K562 (cell line): ENCODE data around the gene ARID3A. TPM values are rescaled to one million over a fixed set of nuclear protein-coding genes. Genes with fewer than 3 reads are reported as not detected.

ENCODE experiments used
- ARID2 ChIP-seq: fragments of 450-650 bp; IDR thresholded peaks from 2 replicates; pipeline ENCODE4 v1.6.1; 2017; ENCODE audit warnings: antibody characterized with exemption, mild to moderate bottlenecking
- ARNT ChIP-seq, 2 experiments: fragments of 450-650 bp; IDR thresholded peaks; 2 replicates each; pipeline ENCODE4 v1.6.1; 2016; ENCODE audit warnings: mild to moderate bottlenecking in 1 of 2
- CBX2 ChIP-seq: fragments of 200-600 bp; sonication (generic); IDR thresholded peaks from one replicate; pipeline ENCODE4 v1.6.1; 2012; ENCODE audit warnings: mild to moderate bottlenecking, low read length, inconsistent platforms; ENCODE audit not compliant: insufficient read depth, poor library complexity, severe bottlenecking
- DACH1 ChIP-seq: fragments of 450-650 bp; IDR thresholded peaks from 2 replicates; pipeline ENCODE4 v1.6.1; 2018; ENCODE audit not compliant: partially characterized antibody
- DNMT1 ChIP-seq: fragments of 450-650 bp; IDR thresholded peaks from 2 replicates; pipeline ENCODE4 v1.6.1; 2016; ENCODE audit warnings: antibody characterized with exemption, mild to moderate bottlenecking
- ETV1 ChIP-seq: fragments of 450-650 bp; conservative IDR thresholded peaks from 2 replicates; pipeline ENCODE4 v1.6.1; 2016; ENCODE audit warnings: missing genetic modification characterization, control low read depth, low read depth, missing compliant biosample characterization
- GABPB2 ChIP-seq: fragments of 250-450 bp; sonication (Bioruptor Pico); conservative IDR thresholded peaks from 2 replicates; pipeline ENCODE4 v1.5.1; 2021; ENCODE audit warnings: mild to moderate bottlenecking
- NFATC3 ChIP-seq: fragments of 450-650 bp; IDR thresholded peaks from 2 replicates; pipeline ENCODE4 v1.6.1; 2017; ENCODE audit warnings: mild to moderate bottlenecking
- NFRKB ChIP-seq: fragments of 450-650 bp; IDR thresholded peaks from 2 replicates; pipeline ENCODE4 v1.6.1; 2016; ENCODE audit warnings: low read depth
- PHF20 ChIP-seq: fragments of 450-650 bp; IDR thresholded peaks from 2 replicates; pipeline ENCODE4 v1.6.1; 2018; ENCODE audit not compliant: partially characterized antibody
- PHF8 ChIP-seq: fragments of 200-600 bp; sonication (generic); IDR thresholded peaks from 2 replicates; pipeline ENCODE4 v1.6.1; 2012; ENCODE audit warnings: mixed run types, mild to moderate bottlenecking, inconsistent platforms, low read length, moderate library complexity, borderline replicate concordance
- POLR2B ChIP-seq: fragments of 450-650 bp; IDR thresholded peaks from 2 replicates; pipeline ENCODE4 v1.6.1; 2018; ENCODE audit warnings: low read depth; ENCODE audit not compliant: partially characterized antibody
- RBM22 ChIP-seq: fragments of 200-400 bp; formaldehyde crosslinking; IDR thresholded peaks from 2 replicates; pipeline ENCODE4 v1.6.1; 2018; ENCODE audit warnings: low read length, low read depth; ENCODE audit not compliant: poor library complexity, severe bottlenecking
- RBM34 ChIP-seq: fragments of 200-400 bp; formaldehyde crosslinking; IDR thresholded peaks from 2 replicates; pipeline ENCODE4 v1.6.1; 2018; ENCODE audit warnings: low read length, borderline replicate concordance; ENCODE audit not compliant: insufficient read depth
- TCF7 ChIP-seq: sonication (generic); IDR thresholded peaks from 2 replicates; pipeline ENCODE4 v1.6.1; 2016; ENCODE audit warnings: antibody characterized with exemption, borderline replicate concordance
- TEAD2 ChIP-seq: fragments of 450-650 bp; IDR thresholded peaks from 2 replicates; pipeline ENCODE4 v1.6.1; 2016; ENCODE audit warnings: missing genetic modification characterization, control low read depth, missing compliant biosample characterization
- TEAD4 ChIP-seq, 2 experiments: sonication (generic) in 1 of 2; formaldehyde crosslinking in 1 of 2; IDR thresholded peaks; 2 replicates each; pipeline versions ENCODE4 v1.6.1 to v1.8.0; 2012 to 2022; ENCODE audit warnings: borderline replicate concordance in 1 of 2, inconsistent platforms in 1 of 2, low read length in 1 of 2, mild to moderate bottlenecking in 1 of 2, missing genetic modification reagents in 1 of 2
- ZNF232 ChIP-seq: sonication (generic); formaldehyde crosslinking; IDR thresholded peaks from 2 replicates; pipeline ENCODE4 v1.8.0; 2022; ENCODE audit warnings: mild to moderate bottlenecking, missing genetic modification reagents
- polyA plus RNA-seq, 8 experiments: library from polyadenylated mRNA; depleted of rRNA in 4 of 8; stranded (reverse) in 5 of 8; unstranded in 3 of 8; fragments of >200 nt; fragmentation: Nextera tagmentation in 2 of 8; fragmentation: Illumina TruSeq in 1 of 8; extraction: Ambion mirVana in 2 of 8; extraction: Trizol in 1 of 8; gene quantifications; 2 replicates each; pipeline versions ENCODE4 v1.2.1 to v1.2.3, GENCODE V29; 2011 to 2014; ENCODE audit warnings: inconsistent platforms in 1 of 8, missing spikeins in 1 of 8
- total RNA-seq, 7 experiments: library from RNA; depleted of rRNA in 6 of 7; stranded (reverse); fragments of >200 nt in 6 of 7; fragmentation: Illumina TruSeq in 2 of 7; extraction: Trizol in 2 of 7; gene quantifications; 2 replicates each; pipeline versions ENCODE4 v1.2.1 to v1.2.3, GENCODE V29; 2011 to 2021; ENCODE audit warnings: low replicate concordance in 1 of 7
- TF ChIP-seq, protein P1 (sequence below): fragments of 450-650 bp; IDR thresholded peaks from 2 replicates; pipeline ENCODE4 v1.6.1; 2018; ENCODE audit not compliant: partially characterized antibody
- TF ChIP-seq, protein P2 (sequence below): fragments of 450-650 bp; IDR thresholded peaks from one replicate; pipeline ENCODE4 v1.6.1; 2018; ENCODE audit warnings: mild to moderate bottlenecking, moderate library complexity; ENCODE audit not compliant: partially characterized antibody
- TF ChIP-seq, protein P3 (sequence below): fragments of 450-650 bp; IDR thresholded peaks from 2 replicates; pipeline ENCODE4 v1.6.1; 2018; ENCODE audit warnings: mild to moderate bottlenecking, low read depth; ENCODE audit not compliant: partially characterized antibody
- TF ChIP-seq, protein P4 (sequence below): fragments of 200-800 bp; sonication (Bioruptor generic); IDR thresholded peaks from 2 replicates; pipeline ENCODE4 v1.6.1; 2017; ENCODE audit warnings: missing genetic modification characterization, missing compliant biosample characterization

ARID3A gene
- total and polyA plus RNA-seq, 9 of the 15 experiments (the other 6 are each of a cell fraction or from before 2014, with no cell fraction given), result 1.4 to 118 (median 31.2) TPM

DNA sequence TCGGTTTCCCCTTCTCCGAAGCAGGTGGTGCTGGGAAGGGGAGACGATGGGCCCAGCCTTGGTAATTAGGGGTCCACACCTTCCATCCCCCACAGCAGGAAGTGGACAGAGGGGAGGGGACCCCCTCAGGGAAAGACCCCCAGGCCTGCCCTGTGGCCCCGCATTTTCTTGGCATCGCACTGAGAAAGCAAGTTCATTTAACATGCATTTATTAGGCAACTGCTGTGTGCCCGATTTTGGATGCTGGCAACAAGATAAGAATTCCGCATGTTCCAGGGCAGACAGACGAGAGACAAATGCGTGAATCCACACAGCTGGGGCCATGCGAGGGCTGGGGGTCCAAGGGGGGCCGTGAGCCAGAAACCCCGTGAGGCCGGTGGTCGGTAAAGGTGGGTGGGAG is 28.4 kb downstream of the ARID3A start (continued):
- TF ChIP-seq, protein P1, sequence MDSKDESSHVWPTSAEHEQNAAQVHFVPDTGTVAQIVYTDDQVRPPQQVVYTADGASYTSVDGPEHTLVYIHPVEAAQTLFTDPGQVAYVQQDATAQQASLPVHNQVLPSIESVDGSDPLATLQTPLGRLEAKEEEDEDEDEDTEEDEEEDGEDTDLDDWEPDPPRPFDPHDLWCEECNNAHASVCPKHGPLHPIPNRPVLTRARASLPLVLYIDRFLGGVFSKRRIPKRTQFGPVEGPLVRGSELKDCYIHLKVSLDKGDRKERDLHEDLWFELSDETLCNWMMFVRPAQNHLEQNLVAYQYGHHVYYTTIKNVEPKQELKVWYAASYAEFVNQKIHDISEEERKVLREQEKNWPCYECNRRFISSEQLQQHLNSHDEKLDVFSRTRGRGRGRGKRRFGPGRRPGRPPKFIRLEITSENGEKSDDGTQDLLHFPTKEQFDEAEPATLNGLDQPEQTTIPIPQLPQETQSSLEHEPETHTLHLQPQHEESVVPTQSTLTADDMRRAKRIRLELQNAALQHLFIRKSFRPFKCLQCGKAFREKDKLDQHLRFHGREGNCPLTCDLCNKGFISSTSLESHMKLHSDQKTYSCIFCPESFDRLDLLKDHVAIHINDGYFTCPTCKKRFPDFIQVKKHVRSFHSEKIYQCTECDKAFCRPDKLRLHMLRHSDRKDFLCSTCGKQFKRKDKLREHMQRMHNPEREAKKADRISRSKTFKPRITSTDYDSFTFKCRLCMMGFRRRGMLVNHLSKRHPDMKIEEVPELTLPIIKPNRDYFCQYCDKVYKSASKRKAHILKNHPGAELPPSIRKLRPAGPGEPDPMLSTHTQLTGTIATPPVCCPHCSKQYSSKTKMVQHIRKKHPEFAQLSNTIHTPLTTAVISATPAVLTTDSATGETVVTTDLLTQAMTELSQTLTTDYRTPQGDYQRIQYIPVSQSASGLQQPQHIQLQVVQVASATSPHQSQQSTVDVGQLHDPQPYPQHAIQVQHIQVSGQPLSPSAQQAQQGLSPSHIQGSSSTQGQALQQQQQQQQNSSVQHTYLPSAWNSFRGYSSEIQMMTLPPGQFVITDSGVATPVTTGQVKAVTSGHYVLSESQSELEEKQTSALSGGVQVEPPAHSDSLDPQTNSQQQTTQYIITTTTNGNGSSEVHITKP, result no peak
- TF ChIP-seq ETV1 (tag) (0 out of 2 replicates have a peak, but pooled peaks have one; percentile 13), PHF8 (no peak), POLR2B (no peak), ZNF232 (CRISPR knock-in tag) (no peak), ARNT (IDR thresholded peaks at IDR 0.05) (no peak), RBM34 (no peak), NFRKB (no peak), ARID2 (no peak), DACH1 (peak; percentile 34), GABPB2 (CRISPR knock-in tag) (no peak), RBM22 (no peak), NFATC3 (no peak), DNMT1 (no peak), TEAD4 (IDR thresholded peaks at IDR 0.05; ENCODE audit: low read length) (no peak), TEAD4 (CRISPR knock-in tag; IDR thresholded peaks at IDR 0.05; ENCODE audit: borderline replicate concordance) (0 out of 2 replicates have a peak, but pooled peaks have one; percentile 47), CBX2 (no peak), TCF7 (no peak), PHF20 (no peak), TEAD2 (tag) (no peak)
- TF ChIP-seq, protein P2, sequence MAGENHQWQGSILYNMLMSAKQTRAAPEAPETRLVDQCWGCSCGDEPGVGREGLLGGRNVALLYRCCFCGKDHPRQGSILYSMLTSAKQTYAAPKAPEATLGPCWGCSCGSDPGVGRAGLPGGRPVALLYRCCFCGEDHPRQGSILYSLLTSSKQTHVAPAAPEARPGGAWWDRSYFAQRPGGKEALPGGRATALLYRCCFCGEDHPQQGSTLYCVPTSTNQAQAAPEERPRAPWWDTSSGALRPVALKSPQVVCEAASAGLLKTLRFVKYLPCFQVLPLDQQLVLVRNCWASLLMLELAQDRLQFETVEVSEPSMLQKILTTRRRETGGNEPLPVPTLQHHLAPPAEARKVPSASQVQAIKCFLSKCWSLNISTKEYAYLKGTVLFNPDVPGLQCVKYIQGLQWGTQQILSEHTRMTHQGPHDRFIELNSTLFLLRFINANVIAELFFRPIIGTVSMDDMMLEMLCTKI, result no peak
- TF ChIP-seq, protein P3, sequence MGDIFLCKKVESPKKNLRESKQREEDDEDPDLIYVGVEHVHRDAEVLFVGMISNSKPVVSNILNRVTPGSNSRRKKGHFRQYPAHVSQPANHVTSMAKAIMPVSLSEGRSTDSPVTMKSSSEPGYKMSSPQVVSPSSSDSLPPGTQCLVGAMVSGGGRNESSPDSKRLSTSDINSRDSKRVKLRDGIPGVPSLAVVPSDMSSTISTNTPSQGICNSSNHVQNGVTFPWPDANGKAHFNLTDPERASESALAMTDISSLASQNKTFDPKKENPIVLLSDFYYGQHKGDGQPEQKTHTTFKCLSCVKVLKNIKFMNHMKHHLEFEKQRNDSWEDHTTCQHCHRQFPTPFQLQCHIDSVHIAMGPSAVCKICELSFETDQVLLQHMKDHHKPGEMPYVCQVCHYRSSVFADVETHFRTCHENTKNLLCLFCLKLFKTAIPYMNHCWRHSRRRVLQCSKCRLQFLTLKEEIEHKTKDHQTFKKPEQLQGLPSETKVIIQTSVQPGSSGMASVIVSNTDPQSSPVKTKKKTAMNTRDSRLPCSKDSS, result no peak
- TF ChIP-seq, protein P4, sequence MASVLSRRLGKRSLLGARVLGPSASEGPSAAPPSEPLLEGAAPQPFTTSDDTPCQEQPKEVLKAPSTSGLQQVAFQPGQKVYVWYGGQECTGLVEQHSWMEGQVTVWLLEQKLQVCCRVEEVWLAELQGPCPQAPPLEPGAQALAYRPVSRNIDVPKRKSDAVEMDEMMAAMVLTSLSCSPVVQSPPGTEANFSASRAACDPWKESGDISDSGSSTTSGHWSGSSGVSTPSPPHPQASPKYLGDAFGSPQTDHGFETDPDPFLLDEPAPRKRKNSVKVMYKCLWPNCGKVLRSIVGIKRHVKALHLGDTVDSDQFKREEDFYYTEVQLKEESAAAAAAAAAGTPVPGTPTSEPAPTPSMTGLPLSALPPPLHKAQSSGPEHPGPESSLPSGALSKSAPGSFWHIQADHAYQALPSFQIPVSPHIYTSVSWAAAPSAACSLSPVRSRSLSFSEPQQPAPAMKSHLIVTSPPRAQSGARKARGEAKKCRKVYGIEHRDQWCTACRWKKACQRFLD (CRISPR knock-in tag), result 0 out of 2 replicates have a peak, but pooled peaks have one; percentile 69
